Lower lobe of right lung (tissue), 2 donors: ENCODE data around the gene CYSLTR2. TPM values are rescaled to one million over a fixed set of nuclear protein-coding genes. Genes with fewer than 3 reads are reported as not detected.

Experiments used
- ATAC-seq, 2 donors: fragments of 200-7000 bp; cut with Tn5 transposase; one replicate each; pipeline ENCODE4 v1.9.1; 2020 to 2022; ENCODE audit warnings: mild to moderate bottlenecking in 2 of 2, moderate library complexity in 2 of 2
- DNase-seq: peaks from one replicate; pipeline ENCODE4 v3.0.0-alpha.2; 2020
- H3K27ac ChIP-seq: fragments of 200-600 bp; one replicate; pipeline ENCODE4 v1.8.0; 2022
- H3K27me3 ChIP-seq: fragments of 200-600 bp; one replicate; pipeline ENCODE4 v1.8.0; 2022; ENCODE audit warnings: low read depth
- H3K36me3 ChIP-seq: fragments of 200-600 bp; one replicate; pipeline ENCODE4 v1.8.0; 2022; ENCODE audit warnings: mild to moderate bottlenecking
- H3K4me1 ChIP-seq: fragments of 200-600 bp; one replicate; pipeline ENCODE4 v1.8.0; 2022
- H3K4me3 ChIP-seq: fragments of 200-600 bp; one replicate; pipeline ENCODE4 v1.8.0; 2022; ENCODE audit warnings: mild to moderate bottlenecking
- H3K9me3 ChIP-seq: fragments of 200-600 bp; one replicate; pipeline ENCODE4 v1.8.0; 2022
- CTCF ChIP-seq: fragments of 200-600 bp; IDR thresholded peaks from one replicate; pipeline ENCODE4 v1.8.0; 2022; ENCODE audit warnings: antibody characterized with exemption, mild to moderate bottlenecking
- intact Hi-C: fragments of 100-400 bp; cut with DNase I; formaldehyde crosslinking; loops from one replicate; pipeline ENCODE4 v1.11.0; 2022
- total RNA-seq: library from RNA; stranded (reverse); fragmentation: NEBNext Ultra II Directional; extraction: Animal tissue kit (Norgen Biotek cat#: 25700); gene quantifications from one replicate; pipeline ENCODE4 v1.2.1, GENCODE V29; 2021
- donor health status: DM: no; HTN: yes; CAD: no; lungs with severe emphysema.

Gene CYSLTR2
- total RNA-seq, 1 donor from 2014 or later, result 2.6 TPM

GRCh38 chr13:48735571-48735970, 81.8 kb downstream of the CYSLTR2 start:
- H3K4me1 ChIP-seq, result no peaks in the 10 kb centered on the region
- DNase-seq, result no peak
- ATAC-seq, result no peak
- intact Hi-C loops, result no loop called here
- H3K4me3 ChIP-seq, result no peak overlapping the region
- no peak for TF ChIP-seq CTCF
- H3K36me3 ChIP-seq, result no peaks in the 10 kb centered on the region
- no peaks in the 10 kb centered on the region for H3K27me3 ChIP-seq
- H3K9me3 ChIP-seq, result no peaks in the 10 kb centered on the region
- no peak overlapping the region for H3K27ac ChIP-seq

GRCh38 chr13:48737689-48738088, 84.0 kb downstream of the CYSLTR2 start:
- Histone ChIP-seq H3K27ac (no peak overlapping the region), H3K9me3 (no peaks in the 10 kb centered on the region), H3K27me3 (no peaks in the 10 kb centered on the region), H3K36me3 (no peaks in the 10 kb centered on the region), H3K4me1 (no peaks in the 10 kb centered on the region), H3K4me3 (no peak overlapping the region)
- intact Hi-C loops, result no loop called here
- no peak for ATAC-seq
- no peak for TF ChIP-seq CTCF
- DNase-seq, result no peak

- DNase-seq, result no peak
- intact Hi-C loops, result no loop called here
- H3K4me3 ChIP-seq, result no peak overlapping the region
- no peak for TF ChIP-seq CTCF
- no peak overlapping the region for H3K27ac ChIP-seq
- no peaks in the 10 kb centered on the region for H3K36me3 ChIP-seq
- ATAC-seq, result no peak
- H3K27me3 ChIP-seq, result no peaks in the 10 kb centered on the region
- H3K9me3 ChIP-seq, result no peaks in the 10 kb centered on the region
- no peaks in the 10 kb centered on the region for H3K4me1 ChIP-seq
These were observed 84.6 kb downstream of the CYSLTR2 start for GRCh38 chr13:48738311-48738710.

- TF ChIP-seq CTCF, result no peak
- Histone ChIP-seq H3K9me3 (no peaks in the 10 kb centered on the region), H3K27ac (no peak overlapping the region), H3K27me3 (no peaks in the 10 kb centered on the region), H3K36me3 (no peaks in the 10 kb centered on the region), H3K4me3 (no peak overlapping the region), H3K4me1 (no peaks in the 10 kb centered on the region)
- ATAC-seq (peak; percentile 24 to 63), DNase-seq (no peak)
- intact Hi-C loops, result no loop called here
These were observed 85.7 kb downstream of the CYSLTR2 start for GRCh38 chr13:48739386-48739964.

GRCh38 chr13:48741377-48741776, 87.6 kb downstream of the CYSLTR2 start:
- H3K27me3 ChIP-seq, result no peaks in the 10 kb centered on the region
- H3K4me1 ChIP-seq, result no peaks in the 10 kb centered on the region
- H3K9me3 ChIP-seq, result no peaks in the 10 kb centered on the region
- DNase-seq (no peak), ATAC-seq (no peak)
- H3K4me3 ChIP-seq, result no peak overlapping the region
- intact Hi-C loops, result no loop called here
- no peaks in the 10 kb centered on the region for H3K36me3 ChIP-seq
- H3K27ac ChIP-seq, result no peak overlapping the region
- no peak for TF ChIP-seq CTCF

- no peak for TF ChIP-seq CTCF
- Histone ChIP-seq H3K27me3 (no peaks in the 10 kb centered on the region), H3K9me3 (no peaks in the 10 kb centered on the region), H3K4me3 (no peak overlapping the region), H3K27ac (no peak overlapping the region), H3K4me1 (peaks cover 10% of the 10 kb centered on the region), H3K36me3 (no peaks in the 10 kb centered on the region)
- ATAC-seq, result no peak
- intact Hi-C loops, result no loop called here
- DNase-seq, result no peak
These were observed 93.1 kb downstream of the CYSLTR2 start for GRCh38 chr13:48746821-48747220.
